Activated T-helper 1 cell treated with anti-CD3 and anti-CD28 coated beads, Interleukin-2, amount 50 U/mL, for 16 hours (primary cell): ENCODE data around the gene CELF4.

Source experiments
- DNase-seq, 2 donors: peaks; one replicate each; pipeline ENCODE4 v3.0.0-alpha.2; 2020; ENCODE audit warnings: low read depth in 1 of 2, low spot score in 1 of 2

The CELF4 gene

GRCh38 chr18:37266290-37266689 is 299.3 kb downstream of the CELF4 start:
- no peak for DNase-seq

GRCh38 chr18:37265382-37265781 is 300.2 kb downstream of the CELF4 start:
- no peak for DNase-seq

GRCh38 chr18:37264956-37265355 is 300.6 kb downstream of the CELF4 start:
- no peak for DNase-seq

- DNase-seq, result no peak
These were observed 303.6 kb downstream of the CELF4 start for GRCh38 chr18:37261988-37262387.

- DNase-seq, result no peak
These were observed 304.3 kb downstream of the CELF4 start for GRCh38 chr18:37261246-37261840.

GRCh38 chr18:37260367-37261093 is 305.1 kb downstream of the CELF4 start:
- no peak for DNase-seq

GRCh38 chr18:37259711-37260110 is 305.9 kb downstream of the CELF4 start:
- no peak for DNase-seq

GRCh38 chr18:37258819-37259218 is 306.8 kb downstream of the CELF4 start:
- no peak for DNase-seq

- no peak for DNase-seq
These were observed 307.5 kb downstream of the CELF4 start for GRCh38 chr18:37258131-37258530.

- DNase-seq, result no peak
These were observed 310.6 kb downstream of the CELF4 start for GRCh38 chr18:37254973-37255372.

- no peak for DNase-seq
These were observed 311.3 kb downstream of the CELF4 start for GRCh38 chr18:37254236-37254754.

- DNase-seq, result no peak
These were observed 312.0 kb downstream of the CELF4 start for GRCh38 chr18:37253394-37254235.

- DNase-seq, result no peak
These were observed 312.7 kb downstream of the CELF4 start for GRCh38 chr18:37252854-37253393.

- DNase-seq, result no peak
These were observed 313.3 kb downstream of the CELF4 start for GRCh38 chr18:37252342-37252741.

- no peak for DNase-seq
These were observed 313.9 kb downstream of the CELF4 start for GRCh38 chr18:37251679-37252078.

- DNase-seq, result no peak
These were observed 315.5 kb downstream of the CELF4 start for GRCh38 chr18:37249895-37250618.

- no peak for DNase-seq
These were observed 316.3 kb downstream of the CELF4 start for GRCh38 chr18:37249171-37249886.

GRCh38 chr18:37248281-37248680 is 317.3 kb downstream of the CELF4 start:
- no peak for DNase-seq

GRCh38 chr18:37247497-37248161 is 318.0 kb downstream of the CELF4 start:
- DNase-seq, result no peak
